Brain microvascular endothelial cell (primary cell): ENCODE data around the gene LYPD6.

Experiments
- DNase-seq: peaks from one replicate; pipeline ENCODE4 v3.0.0-alpha.2; 2020
- H3K27ac ChIP-seq: fragments of 250-450 bp; sonication (Bioruptor Pico); 2 replicates; pipeline ENCODE4 v1.5.1; 2020; ENCODE audit warnings: mild to moderate bottlenecking, moderate library complexity
- H3K27me3 ChIP-seq: fragments of 250-450 bp; sonication (Bioruptor Pico); replicated peaks from 2 replicates; pipeline ENCODE4 v1.5.1; 2020; ENCODE audit warnings: mild to moderate bottlenecking
- H3K36me3 ChIP-seq: fragments of 250-450 bp; sonication (Bioruptor Pico); replicated peaks from 2 replicates; pipeline ENCODE4 v1.5.1; 2020; ENCODE audit warnings: mild to moderate bottlenecking
- H3K4me3 ChIP-seq: 2 replicates; pipeline ENCODE4 v1.5.1; 2011; ENCODE audit warnings: low read depth, mild to moderate bottlenecking, control low read depth, low read length, moderate library complexity
- in situ Hi-C: cut with HindIII; loops from 2 replicates; pipeline ENCODE4 v1.10.0; 2017; ENCODE audit warnings: low sequenced_read_pairs, low pct_ligation_motif_present
- TF ChIP-seq, protein P1 (sequence below): IDR thresholded peaks from 2 replicates; pipeline ENCODE4 v1.5.1; 2011; ENCODE audit warnings: low read depth, mild to moderate bottlenecking, moderate library complexity, low read length, control low read depth, inconsistent platforms; ENCODE audit errors: missing control alignments

LYPD6 gene

DNA sequence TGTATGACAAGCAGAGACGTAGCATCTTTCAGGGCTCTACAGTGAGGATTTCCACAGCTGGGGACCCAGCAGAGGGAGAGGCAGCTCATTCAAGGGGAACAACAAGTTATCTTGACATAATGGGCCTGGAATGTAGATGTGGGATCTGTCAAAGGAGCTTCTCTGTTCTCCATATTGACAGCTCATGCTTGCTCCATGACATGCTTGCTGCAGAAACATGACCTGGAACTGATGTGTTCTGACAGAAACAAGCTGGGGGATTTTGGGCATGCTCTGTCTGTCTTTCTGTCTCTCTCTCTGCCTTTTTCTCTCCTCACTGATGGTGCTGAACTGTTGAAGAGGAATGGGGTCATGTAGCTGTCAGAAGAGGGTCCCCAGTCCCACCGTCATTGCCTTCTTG, 177.6 kb downstream of the LYPD6 start:
- Histone ChIP-seq H3K27me3 (no peaks in the 10 kb centered on the region), H3K36me3 (no peaks in the 10 kb centered on the region), H3K27ac (no peak overlapping the region), H3K4me3 (no peak overlapping the region)
- no peak for DNase-seq
- TF ChIP-seq, protein P1, sequence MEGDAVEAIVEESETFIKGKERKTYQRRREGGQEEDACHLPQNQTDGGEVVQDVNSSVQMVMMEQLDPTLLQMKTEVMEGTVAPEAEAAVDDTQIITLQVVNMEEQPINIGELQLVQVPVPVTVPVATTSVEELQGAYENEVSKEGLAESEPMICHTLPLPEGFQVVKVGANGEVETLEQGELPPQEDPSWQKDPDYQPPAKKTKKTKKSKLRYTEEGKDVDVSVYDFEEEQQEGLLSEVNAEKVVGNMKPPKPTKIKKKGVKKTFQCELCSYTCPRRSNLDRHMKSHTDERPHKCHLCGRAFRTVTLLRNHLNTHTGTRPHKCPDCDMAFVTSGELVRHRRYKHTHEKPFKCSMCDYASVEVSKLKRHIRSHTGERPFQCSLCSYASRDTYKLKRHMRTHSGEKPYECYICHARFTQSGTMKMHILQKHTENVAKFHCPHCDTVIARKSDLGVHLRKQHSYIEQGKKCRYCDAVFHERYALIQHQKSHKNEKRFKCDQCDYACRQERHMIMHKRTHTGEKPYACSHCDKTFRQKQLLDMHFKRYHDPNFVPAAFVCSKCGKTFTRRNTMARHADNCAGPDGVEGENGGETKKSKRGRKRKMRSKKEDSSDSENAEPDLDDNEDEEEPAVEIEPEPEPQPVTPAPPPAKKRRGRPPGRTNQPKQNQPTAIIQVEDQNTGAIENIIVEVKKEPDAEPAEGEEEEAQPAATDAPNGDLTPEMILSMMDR, result no peak
- in situ Hi-C loops, result no loop called here

DNA sequence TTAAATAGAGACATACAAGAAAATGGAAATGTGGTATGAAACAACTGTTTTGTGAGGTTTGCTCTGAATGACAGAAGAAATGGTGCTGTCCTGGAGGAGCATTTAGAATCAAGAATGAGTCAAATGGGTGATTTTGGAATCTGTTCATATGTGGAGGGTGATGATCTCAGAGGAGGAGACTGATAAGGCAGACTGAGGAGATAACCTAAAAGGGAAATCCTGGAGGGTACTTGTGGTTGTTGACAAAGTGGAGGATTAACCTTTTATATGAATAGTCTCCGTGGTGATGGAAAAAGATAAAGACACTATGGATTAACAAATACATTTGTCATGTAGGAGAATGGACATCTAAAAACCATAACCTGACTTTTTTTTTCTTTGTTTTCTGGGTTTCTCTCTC, 183.1 kb downstream of the LYPD6 start:
- no peak overlapping the region for H3K27ac ChIP-seq
- TF ChIP-seq, protein P1, result no peak
- H3K27me3 ChIP-seq, result no peaks in the 10 kb centered on the region
- in situ Hi-C loops, result no loop called here
- no peak overlapping the region for H3K4me3 ChIP-seq
- H3K36me3 ChIP-seq, result no peaks in the 10 kb centered on the region
- no peak for DNase-seq
